ENCODE data around the gene DSCAML1.

- no peak for TF ChIP-seq CTCF (IDR thresholded peaks at IDR 0.05)
- TF ChIP-seq POLR2A (IDR thresholded peaks at IDR 0.05) = no peak
- TF ChIP-seq EP300 (IDR thresholded peaks at IDR 0.05) = no peak
- TF ChIP-seq POLR2AphosphoS5 (IDR thresholded peaks at IDR 0.05) = no peak
Observed at GRCh38 chr11:117830072-117830471, 33.1 kb upstream of the DSCAML1 start.
